HG03342 (cell line): Measurements from ENCODE around the gene CECR2.
"Not testable (repeated sequence)": the region's sequence is repeated elsewhere in the genome, so short reads cannot be mapped to it uniquely, and the experiment has no call there.

Experiments used
- ATAC-seq: cut with Tn5 transposase; IDR thresholded peaks from one replicate; pipeline ENCODE4 v1.9.1; 2021; ENCODE audit warnings: mild to moderate bottlenecking, moderate library complexity; ENCODE audit not compliant: unreplicated experiment

Gene CECR2

DNA sequence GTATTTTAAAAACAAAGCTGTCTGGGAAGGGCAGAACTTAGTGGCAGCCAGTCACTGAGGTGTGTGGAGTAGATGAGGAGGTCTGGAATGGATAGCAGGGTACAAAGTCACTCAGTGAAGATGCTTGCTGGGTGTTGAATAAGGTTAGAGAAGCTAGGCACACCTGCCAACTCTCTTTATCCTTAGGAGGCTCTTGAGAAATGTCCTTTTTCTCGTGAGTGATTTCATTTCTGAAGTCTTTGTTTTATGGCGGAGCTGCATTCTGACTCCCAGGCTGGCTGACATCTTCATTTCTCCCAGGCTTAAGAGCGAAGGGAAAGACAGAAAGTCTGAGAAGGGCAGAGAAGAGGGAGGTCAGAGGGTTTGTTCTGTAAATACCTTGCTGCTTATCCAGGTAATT is 31.0 kb downstream of the CECR2 start:
- no peak for ATAC-seq

DNA sequence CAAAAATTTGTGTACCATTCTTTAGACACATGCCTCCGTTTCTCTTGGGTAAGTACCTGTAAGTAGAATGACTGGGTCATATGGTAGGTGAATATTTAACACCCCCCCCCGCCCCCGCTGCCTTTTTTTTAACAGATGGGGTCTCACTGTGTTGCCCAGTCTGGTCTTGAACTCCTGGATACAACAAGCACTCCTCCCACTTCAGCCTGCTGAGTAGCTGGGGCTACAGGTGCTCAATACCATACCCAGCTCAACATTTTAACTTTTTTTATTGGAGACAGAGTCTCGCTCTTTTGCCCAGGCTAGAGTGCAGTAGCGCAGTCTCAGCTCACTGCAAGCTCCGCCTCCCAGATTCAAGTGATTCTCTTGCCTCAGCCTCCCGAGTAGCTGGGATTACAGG is 32.5 kb downstream of the CECR2 start:
- ATAC-seq = no peak

DNA sequence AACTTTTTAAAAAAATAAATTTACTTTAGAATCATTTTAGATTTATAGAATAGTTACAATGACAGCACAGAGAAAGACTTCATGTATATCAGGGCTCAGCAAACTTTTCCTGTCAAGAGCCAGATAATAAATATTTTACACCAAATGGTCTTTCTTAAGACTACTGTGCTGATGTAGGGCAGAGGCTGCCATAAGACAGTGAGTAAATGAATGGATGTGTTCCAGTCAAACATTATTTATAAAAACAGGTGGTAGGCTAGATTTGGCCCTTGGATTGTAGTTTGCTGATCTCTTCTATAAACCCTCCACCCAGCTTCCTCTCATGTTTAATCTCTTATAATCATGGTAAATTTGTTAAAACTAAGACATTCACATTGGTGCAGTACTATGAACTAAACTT is 33.0 kb downstream of the CECR2 start:
- no peak for ATAC-seq

DNA sequence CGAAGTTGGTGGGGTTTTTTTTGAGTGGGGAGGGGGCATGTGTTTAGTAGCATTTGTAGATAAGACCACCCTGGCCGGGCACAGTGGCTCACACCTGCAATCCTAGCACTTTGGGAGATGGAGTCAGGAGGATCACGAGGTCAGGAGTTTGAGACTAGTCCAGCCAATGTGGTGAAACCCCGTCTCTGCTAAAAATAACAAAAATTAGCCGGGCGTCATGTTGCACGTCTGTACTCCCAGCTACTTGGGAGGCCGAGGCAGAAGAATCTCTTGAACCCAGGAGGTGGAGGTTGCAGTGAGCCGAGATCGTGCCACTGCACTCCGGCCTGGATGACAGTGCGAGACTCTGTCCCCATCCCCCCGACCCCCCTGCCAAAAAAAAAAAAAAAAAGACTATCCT is 34.6 kb downstream of the CECR2 start:
- ATAC-seq = no peak

DNA sequence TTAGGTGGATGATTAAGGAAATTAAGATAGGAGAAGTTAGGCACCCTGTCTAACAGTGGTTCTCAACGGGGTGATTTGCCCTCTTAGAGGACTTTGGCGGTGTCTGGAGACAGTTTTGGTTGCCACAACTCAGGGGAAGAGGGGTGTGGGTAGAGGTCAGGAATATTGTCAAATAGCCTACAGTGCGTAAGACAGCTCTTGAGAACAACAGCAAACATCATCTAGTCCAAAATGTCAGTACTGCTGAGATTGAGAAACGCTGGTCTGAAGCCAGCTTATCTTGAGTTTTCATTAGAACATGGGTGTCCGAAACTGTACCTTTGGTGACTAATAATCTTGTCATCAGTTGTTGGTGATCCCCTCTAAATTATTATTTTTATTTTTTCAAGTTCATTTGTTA is 38.4 kb downstream of the CECR2 start:
- ATAC-seq = no peak

DNA sequence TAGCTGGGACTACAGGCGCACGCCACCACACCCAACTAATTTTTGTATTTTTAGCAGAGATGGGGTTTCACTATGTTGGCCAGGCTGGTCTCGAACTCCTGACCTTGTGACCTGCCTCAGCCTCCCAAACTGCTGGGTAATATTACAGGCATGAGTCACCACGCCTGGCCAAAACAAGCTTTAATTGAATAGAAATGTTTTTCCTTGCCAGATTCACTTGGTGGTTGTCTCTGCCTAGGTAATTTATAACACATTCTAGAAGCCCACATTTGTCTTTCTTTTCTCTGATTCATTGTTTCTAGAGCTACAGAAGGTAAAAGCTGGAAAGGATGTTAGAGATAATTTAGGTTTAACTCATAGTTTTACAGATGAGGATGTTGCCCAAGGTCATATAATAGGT is 41.3 kb downstream of the CECR2 start:
- ATAC-seq = no peak

DNA sequence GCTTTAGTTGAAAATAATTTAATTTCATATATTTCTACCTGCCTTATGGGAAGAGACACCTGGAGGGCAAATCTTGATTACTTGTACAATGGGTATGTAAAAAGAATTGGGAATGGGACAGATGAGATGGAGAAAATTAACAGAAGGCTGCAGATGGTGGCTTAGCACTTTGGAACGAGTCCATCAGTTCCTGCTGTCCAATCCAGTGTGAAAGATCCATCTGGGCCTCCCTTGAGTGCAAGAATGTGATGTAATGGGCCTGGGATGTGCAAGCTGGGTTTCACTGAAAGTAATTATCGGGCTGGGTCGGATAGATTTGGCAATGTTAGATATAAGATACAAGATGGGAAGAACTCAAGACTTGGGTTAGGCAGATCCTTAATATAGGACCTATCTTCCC is 42.0 kb downstream of the CECR2 start:
- no peak for ATAC-seq

DNA sequence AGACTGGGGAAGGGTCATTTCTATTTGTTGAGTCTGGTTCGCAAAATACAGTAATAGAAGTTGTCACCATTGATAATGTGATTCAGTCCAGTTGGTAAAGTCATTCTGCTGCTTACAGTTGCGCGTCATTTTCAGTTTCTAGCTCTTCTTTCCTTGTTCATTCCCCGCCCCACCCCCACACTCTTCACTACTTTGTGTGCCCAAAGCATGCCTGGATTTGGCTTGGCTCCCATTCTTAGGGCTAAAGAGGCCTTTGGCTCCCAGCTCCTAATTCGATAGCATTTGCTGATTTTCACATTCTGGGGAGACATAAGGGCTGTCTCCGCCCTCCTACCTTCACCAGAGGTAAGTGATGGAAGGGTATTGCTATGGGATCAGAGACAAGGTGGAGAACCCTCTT is 43.0 kb downstream of the CECR2 start:
- ATAC-seq = no peak

DNA sequence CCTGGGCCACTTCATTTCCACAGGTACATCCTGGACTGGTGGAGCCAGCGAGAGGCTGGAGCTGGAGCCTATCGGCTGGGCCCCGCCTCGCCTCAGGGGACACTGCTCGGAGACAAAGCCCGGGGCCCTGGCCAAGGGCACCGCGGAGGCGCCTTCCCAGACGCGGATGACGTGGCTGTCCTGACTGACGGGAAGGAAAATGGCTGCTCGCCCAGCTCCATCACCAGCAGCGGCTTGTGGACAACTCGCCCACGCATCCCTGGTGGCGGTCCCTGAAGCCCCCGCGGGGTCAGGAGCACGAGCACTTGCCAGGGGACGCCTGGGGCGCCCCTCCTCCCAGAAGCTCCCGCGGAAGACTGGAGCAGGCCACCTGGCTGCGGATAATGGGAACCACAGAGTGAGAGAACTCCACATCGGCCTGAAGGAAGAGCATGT is 49.6 kb downstream of the CECR2 start:
- no peak for ATAC-seq

DNA sequence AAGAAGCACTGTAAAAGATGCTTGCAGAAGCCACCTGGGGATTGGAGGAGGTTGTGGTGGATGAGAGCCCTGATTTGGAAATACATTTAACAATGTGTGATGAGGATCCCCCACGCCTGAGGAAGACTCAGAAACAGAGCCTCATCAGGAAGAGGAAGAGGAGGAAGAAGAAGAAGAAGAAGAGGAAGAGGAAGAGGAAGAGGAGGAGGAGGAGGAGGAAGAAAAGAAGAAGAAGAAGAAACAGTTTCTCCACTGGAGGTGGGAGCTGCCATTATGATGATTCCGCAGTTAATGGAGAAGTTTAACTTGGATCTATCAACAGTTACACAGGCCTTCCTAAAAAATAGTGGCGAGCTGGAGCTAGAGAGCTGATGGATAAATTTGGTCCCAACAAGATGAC is 50.1 kb downstream of the CECR2 start:
- ATAC-seq = no peak

DNA sequence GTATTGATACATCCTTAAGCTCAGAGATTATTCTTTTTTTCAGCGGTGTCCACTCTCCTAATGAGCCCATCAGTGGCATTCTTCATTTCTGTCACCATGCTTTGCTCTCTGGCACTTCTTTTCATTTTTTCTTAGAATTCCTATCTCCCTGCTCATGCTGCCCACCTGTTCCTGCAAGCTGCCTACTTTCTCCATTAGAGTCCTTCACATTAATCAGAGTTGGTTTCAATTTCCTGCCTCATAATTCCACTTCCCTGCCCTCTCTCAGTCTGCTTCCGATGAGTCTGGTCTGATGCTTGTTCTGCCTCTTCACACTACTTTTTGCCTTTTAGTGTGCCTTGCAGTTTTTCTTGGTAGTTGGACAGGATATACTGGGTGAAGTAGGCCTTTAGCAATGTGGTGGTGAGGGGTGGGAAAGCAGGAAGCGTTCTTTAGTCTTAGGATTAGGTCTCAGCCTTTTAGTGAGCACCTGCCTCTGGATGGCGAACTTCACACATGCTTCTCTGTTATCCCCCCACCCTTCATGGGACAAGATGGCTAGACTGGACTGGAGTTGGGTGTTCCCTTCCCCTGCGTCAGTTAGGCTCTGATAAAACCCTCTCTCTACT is 53.6 kb downstream of the CECR2 start:
- no peak for ATAC-seq

DNA sequence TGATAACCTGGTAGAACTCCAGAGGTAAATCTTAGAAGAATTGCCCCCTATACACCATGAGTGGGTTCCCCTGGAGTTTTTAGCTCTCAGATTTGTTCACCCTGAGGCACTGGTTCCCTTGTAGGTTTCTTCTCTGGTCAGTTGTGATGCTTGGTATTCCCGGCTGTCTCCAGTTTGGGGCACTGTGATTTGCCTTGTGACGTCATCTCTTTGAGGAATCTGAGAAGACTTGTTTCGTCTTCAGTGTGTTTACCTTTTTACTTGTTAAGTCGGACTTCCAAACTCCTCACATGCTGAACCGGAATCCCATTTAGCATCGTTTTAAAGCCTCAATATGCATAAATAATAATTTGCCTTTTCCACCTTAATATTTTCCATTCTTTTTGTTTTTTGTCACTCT is 54.4 kb downstream of the CECR2 start:
- ATAC-seq = no peak

DNA sequence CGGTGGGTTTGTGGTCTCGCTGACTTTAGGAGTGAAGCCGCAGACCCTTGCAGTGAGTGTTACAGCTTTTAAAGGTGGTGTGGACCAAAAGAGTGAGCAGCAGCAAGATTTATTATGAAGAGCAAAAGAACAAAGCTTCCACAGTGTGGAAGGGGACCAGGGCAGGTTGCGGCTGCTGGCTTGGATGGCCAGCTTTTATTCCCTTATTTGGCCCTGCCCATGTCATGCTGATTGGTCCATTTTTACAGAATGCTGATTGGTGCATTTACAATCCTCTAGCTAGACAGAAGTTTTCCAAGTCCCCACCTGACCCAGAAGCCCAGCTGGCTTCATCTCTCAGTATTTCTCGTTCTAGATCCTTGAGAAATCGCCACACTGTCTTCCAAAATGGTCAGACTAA is 58.3 kb downstream of the CECR2 start:
- not testable (repeated sequence) for ATAC-seq

DNA sequence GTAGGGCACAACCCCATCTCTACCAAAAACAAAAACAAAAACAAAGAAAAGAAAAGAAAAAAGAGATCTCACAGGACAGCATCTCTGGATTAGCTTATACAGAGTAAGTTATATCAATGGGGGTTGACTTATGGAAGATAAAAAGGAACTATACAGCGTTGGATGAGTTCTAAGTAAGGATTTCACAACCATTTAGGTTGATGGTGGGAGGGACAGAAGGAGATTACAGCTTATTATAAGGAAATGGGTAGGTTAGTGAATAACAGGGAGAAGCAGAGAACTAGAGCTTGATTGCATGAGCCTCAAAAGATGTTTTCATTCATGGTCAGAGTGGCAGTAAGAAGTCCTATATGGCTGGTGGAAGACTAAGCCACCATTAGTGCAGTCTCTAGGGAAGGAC is 60.3 kb downstream of the CECR2 start:
- no peak for ATAC-seq

DNA sequence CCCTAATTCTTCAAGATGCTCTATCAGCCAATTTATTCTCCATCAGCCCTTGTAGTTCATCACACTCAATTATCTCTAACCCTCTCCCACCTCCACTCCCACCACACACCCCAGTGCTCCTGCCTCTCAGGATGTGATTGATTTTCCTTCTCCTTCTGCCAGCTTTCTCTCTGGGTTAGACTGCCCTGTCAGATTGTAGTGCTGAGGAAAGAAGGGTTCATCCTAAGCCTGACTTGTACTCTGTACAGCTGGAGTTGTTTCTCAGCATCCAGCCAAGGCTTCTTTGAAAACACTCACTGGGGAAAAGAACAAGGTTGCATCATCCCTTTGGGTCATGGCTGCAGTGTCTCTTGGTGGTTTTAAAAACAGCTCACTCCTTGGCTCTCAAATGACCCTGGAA is 61.2 kb downstream of the CECR2 start:
- ATAC-seq = no peak

DNA sequence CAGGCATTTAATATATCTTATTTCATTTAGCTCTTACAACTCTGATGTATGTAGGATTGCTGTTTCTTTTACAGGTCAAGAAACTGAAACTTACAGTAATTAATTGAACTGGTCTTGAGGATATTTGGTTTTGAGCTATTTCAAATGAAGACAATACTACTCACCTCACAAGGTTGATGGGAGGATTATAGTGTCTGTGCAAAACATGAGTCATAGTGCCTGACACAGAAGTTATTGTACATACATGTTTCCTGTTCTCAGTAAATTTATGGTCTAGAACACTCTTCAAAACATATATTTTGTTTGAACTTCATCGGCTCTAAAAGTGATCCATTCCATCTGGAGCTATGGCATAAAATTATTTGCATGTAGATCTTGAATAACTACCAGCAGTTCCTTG is 61.9 kb downstream of the CECR2 start:
- no peak for ATAC-seq

DNA sequence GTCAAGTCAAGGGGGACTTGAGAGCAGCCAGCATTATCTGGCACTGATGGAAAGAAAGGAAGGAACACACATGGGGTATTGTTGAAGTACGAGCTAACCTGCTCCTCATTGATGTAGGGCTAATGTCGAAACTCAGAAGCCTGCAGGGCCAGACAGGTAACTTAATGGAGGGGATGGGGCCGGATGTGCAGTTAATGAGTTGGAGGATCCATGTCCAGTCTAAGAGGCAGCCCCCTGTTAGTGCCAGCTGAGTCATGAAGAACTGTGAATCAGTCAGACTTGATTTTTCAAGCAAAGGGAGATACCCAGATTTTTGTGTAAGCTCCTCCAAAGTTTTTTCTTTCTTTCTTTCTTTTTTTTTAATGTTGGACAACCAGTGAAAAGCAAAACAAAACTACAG is 65.6 kb downstream of the CECR2 start:
- no peak for ATAC-seq

DNA sequence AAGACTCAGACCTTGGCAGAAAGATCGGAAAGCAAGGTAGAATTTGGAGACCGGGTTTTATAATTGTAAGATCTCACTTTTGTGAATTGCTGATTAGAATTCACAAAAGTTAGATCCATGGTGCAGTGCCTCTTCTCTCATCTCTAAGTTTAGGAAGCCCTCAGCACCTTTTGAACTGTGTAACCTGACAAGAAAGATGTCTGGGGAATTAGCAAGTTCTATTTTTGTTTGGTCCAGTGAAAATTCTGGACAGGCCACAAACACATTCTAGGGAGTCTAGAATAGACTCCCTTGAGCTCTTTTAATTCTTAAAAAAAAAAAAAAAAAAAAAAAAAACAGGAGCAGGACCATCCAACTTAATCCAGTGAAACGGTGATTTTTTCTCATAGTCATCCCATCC is 66.1 kb downstream of the CECR2 start:
- ATAC-seq = no peak

DNA sequence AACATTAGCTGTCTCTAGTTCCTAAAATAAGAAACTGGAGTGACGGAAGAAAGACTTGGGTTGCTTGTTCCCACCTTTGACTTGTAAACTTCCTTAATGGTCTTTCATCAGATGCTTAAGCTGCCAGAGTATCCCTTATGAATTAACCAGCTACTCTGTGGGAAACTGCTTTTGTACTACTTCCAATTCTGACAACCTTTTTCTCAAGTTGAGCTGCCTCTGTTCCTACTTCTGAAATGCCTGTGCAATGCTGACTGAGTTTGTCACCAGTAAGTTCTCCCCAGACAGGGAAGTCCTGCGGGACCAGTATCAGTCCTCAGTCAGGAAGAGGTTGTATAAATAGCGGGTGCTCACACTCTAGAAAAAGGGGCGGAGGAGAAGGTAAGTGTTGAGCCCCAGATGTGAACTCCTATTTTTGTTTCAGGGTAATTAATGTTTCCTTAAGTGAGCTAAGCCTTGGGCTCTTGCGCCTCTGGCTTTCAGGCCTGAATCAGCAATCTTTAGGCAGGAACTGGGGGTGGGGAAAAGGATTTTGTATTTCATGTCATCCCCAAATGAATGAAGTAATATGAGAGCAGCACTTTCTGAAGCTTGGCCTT is 67.2 kb downstream of the CECR2 start:
- no peak for ATAC-seq

DNA sequence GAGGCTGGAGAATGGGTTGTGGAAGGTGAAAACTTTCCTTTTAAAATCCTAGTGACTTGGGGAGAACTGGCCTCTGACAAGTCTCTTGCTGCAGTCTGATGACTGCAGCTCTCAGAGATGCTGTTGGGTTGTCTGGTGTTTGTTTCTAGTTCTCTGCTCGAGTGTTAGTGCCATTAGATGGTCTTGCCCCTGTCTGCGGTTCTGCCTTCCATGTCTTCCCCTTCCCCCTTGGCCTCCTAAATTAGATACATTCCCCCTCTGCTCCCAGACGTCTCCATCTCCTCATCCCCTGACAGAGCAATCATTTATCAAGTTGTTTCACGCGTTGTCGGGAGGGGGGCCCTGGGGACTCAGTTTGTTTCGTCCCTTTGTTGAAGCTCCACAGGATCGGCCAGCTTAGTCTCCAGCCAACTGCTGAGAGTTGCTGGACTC is 67.7 kb downstream of the CECR2 start:
- no peak for ATAC-seq

DNA sequence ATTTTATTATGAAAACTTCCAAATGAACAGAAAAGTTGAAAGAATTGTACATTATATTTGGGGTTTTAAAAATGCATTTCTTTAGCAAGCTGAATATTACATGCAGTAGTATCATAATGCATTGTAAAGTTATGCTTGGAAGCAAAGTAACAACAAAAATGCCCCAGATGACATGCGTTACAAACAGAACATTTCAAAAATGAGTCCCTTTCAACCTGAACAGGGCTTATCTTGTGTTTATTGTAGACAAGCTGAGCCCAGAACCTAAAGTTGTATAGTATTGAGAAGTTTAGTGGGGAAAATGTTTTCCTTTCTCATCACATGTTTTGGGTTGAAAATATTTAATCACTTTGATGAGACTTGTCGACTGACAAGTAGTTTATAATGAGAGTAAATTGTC is 68.8 kb downstream of the CECR2 start:
- no peak for ATAC-seq

DNA sequence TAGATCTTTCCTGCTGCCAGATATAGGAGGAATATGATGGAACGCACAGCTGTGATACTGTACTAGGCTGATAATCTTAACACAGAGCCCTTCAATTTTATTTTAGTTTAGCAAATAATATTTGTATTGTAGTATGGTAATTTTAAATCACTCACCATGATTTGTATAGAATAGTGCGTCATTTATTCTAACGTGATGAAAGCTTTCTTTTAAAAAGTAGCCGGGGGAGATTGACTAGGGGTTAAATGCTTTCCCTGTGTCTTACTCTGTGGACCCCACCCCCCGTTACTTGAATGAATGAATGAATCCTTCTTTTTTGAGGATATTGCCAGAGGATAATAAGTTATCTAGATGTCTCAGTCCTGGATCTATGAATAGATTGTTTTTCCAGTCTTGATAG is 72.1 kb downstream of the CECR2 start:
- no peak for ATAC-seq
